SKM-1 treated with dmso at 0.1 percent for 144 hours (cell line): ENCODE results near the gene EVC2.

Experiments used
- DNase-seq: peaks from one replicate; lab custom pipeline; 2025; ENCODE audit not compliant: unreplicated experiment; lab: John Stamatoyannopoulos, UW

Gene EVC2, protein sequence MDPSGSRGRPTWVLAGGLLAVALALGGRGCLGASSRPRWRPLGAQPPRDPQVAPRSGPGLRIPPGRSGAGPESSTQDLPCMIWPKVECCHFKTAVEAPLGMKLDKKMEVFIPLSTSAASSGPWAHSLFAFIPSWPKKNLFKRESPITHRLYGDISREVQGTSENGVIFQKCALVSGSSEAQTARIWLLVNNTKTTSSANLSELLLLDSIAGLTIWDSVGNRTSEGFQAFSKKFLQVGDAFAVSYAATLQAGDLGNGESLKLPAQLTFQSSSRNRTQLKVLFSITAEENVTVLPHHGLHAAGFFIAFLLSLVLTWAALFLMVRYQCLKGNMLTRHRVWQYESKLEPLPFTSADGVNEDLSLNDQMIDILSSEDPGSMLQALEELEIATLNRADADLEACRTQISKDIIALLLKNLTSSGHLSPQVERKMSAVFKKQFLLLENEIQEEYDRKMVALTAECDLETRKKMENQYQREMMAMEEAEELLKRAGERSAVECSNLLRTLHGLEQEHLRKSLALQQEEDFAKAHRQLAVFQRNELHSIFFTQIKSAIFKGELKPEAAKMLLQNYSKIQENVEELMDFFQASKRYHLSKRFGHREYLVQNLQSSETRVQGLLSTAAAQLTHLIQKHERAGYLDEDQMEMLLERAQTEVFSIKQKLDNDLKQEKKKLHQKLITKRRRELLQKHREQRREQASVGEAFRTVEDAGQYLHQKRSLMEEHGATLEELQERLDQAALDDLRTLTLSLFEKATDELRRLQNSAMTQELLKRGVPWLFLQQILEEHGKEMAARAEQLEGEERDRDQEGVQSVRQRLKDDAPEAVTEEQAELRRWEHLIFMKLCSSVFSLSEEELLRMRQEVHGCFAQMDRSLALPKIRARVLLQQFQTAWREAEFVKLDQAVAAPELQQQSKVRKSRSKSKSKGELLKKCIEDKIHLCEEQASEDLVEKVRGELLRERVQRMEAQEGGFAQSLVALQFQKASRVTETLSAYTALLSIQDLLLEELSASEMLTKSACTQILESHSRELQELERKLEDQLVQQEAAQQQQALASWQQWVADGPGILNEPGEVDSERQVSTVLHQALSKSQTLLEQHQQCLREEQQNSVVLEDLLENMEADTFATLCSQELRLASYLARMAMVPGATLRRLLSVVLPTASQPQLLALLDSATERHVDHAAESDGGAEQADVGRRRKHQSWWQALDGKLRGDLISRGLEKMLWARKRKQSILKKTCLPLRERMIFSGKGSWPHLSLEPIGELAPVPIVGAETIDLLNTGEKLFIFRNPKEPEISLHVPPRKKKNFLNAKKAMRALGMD

DNA sequence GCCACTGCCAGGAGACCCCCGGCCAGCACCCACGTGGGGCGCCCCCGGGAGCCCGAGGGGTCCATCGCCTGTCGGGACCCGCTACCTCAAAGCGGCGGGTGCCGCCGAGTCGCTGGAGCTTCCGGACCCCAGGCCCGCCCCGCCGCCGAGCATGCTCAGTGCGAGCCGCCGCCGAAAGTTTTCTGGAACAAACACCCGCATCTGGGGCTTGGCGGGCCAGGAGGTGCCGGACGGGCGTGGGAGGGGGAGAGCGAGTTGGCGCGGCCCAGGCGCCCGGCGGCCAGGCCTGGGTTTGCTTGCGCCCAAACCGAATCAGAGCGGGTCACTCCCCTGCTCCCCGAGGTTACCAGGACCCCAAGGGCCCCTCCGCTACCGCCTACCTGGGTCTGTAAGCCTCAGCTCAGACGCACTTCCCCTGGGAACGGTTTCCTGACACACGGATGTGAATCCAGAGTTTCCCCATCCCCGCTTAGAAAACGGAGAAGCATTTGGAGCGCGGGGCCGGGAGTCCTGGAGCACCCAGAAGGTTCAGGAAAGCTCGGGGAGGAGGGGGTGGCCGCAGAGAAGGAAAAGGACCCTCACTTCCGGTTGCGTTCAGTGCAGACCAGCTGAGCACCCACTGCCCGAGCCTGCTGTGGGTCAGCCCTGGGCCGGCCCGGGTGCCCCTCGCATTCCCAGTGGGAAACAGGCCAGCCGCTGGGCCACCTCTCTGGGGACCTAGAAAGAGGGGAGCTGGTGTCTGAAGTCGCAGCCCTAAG, at the start of gene EVC2:
TSS of gene EVC2 (minus strand) at position 111 of the 758 bp plus-strand sequence. CDS start at position 65, 46 bp downstream.
- no peak for DNase-seq

DNA sequence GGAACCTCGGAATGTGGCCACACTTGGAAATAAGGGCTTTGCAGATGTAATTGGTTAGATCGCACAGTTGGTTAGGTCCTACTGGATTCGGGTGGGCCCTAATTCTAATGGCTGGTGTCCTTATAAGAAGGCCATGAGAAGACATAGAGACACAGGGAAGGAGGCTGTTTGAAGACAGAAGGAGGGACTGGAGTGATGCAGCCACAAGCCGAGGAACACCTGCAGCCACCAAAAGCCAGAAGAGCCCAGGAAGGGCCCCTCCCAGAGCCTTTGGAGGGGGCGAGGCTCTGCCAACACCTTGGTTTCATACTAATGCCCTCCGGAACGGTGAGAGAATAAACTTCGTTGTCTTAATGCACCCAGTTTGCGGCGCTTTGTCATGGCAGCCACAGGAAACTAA, 49.6 kb upstream of the EVC2 start:
- DNase-seq, result no peak

GRCh38 chr4:5757536-5757935, 49.2 kb upstream of the EVC2 start:
- no peak for DNase-seq

DNA sequence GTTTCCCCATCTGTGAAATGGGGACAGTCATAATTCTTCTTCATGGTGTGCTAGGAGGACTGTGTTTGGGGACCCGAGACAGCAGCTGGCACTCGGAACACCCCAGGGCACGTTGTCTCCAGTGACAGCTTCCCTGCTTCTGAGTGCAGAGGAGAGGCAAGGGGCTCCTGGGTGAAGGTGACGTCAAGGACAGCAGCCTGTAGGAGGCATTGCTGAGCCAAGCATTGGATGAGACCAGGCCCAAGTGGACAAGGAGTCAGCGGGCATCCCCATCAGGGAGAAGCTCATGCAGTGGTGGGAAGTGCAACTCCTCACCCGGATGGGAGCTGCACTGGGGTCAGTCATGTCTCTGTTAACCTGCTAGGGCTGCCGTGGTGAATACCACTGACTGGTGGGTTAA, 48.7 kb upstream of the EVC2 start:
- DNase-seq, result no peak

- no peak for DNase-seq
Observed at GRCh38 chr4:5756271-5756670, 47.9 kb upstream of the EVC2 start.

GRCh38 chr4:5755679-5756078, 47.3 kb upstream of the EVC2 start:
- no peak for DNase-seq

- DNase-seq, result no peak
Observed at GRCh38 chr4:5755161-5755560, 46.8 kb upstream of the EVC2 start.

GRCh38 chr4:5754529-5754881, 46.1 kb upstream of the EVC2 start:
- DNase-seq, result no peak

DNA sequence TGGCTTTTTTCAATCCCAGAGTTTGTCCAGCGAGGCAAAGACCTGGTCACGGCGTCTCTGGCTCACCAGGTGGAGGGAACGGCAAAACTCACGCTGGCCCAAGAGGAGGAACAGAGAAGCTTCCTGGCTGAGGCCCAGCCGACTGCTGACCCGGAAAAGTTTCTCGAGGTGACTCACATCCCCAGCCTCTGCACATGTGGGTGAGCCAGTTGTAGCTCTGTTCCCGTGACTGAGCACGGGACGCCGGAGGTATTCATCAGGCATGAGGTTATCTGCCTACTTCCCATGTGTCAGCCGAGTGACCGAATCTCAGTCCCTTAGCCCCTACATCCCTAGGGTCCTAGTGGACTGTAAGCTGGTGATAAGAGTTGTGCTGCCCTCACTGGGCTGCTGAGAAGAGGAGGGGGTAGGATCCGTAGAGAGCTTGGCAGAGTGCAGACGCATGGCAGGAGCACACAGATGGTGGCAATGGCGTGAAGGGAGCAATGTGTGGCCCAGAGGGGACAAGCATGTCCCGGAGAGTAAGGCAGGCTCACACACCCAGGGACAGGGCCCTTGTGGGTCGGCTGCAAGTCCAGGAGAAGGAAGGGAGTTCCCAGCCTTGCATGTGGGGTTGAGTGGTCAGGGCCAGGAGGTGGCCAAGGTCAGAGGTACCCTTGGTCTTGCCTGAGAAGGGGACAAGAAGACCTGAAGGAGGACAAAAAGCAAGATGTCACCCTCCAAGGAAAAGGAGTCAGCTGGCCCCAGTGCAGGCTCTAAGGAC, 45.6 kb upstream of the EVC2 start:
- DNase-seq, result no peak

- DNase-seq, result no peak
Observed at GRCh38 chr4:5753366-5753765, 45.0 kb upstream of the EVC2 start.

DNA sequence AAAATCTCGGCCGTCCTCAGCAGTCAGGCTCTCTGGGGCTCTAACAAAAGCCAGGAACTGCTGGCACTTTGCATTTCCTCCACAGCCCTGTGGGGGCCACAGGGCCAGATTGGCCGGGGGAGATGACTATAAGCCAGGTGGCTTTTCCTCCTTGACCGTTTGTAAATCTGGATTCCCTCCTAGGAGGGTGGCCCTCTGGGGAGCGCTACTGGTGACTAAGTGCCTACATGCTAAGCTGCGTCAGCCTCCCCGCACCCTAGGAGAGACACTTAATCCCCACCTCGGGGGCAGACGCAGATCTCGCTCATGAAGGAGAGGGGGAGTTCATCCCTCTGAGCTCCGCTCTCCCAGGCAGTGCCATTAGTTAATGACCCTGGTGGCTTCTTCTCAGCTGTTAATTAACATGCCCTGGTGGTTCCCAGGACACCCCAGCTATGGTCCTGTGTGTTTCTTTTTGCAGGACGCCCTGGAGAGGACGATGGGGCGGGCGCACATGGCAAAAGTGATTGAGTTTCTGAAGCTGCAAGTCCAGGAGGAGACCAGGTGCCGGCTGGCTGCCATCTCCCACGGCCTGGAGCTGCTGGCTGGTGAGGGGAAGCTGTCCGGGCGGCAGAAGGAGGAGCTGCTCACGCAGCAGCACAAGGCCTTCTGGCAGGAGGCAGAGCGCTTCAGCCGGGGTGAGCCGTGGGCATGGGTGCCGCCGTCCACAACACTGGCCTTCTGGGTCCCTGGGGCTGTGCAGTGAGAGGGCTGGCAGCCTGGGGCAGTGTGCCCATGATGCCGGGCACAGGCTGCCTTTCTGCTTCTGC, 44.2 kb upstream of the EVC2 start:
- no peak for DNase-seq

DNA sequence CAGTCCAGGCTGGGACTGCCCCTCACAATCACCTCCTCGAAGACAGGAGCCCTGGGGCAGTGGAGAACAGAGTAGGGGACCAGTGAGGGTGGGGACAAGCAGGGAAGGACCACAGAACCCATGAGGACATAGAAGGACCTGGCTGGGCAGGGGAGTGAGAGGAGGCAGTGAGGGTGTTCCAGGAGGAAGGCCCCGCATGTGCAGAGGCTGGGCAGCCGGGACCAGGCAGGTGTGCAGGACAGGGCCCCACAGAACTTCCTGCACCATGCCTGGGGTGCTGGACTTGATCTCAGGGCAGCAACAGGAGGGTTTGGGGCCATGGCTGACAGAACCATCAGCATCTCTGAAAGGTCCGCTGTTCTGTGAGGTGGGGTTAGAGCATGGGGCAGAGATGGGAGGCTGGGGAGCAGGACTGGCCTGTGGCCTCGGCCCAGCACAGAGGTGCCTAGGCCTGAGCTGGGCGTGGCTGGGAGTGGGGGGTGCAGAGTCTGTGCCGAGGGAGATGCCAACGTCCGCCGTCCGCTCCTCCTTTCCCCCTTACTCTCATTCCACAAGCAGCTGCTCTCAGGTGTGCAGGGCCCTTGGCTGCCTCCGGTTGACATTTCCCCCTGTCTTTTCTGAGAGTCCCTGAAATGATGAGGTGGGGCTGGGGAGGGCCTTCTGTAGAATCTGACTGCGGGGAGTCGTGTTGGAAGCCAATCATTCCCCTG, 43.5 kb upstream of the EVC2 start:
- no peak for DNase-seq

GRCh38 chr4:5750946-5751665, 42.7 kb upstream of the EVC2 start:
- DNase-seq, result no peak

DNA sequence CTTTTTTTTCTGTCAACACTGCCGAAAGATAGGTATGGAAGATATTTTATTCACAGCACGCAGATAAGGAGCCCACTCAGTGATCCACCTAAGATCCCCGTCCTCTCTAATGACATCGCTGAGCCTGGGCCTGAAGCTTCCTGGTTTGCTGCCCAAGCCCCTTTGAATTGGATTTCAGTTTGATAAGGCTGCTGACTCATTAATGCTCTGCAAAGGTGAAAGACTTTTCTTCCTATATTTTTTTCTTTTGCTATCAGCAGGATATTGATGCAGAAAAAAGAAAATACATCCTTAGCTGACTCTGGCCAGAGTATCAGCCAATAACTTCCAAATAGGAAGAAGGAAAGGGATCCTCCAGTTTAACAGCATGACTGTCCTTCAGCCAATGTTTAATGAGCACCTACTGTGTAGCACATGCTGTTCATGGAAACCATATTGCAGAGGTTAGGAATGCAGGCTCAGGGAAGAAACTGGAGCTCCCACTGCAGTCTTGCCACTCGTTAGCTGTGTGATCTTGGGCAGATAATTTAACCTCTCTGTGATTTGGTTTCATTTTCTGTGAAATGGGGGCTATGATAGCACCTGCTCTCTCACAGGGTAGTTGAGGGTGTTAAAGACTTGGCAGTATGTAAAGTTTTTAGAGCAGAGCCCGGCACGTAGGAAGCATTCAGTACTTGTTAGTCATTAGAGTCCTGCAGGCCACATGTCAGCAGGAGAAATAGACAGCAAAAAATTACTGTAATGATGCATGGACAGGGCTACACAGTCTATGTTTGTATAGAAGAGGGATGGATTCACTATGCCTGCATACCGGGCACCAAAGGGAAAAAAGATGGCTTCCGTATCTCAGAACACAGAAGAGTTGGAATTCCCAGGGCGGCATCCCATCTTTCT, 41.9 kb upstream of the EVC2 start:
- DNase-seq, result no peak

DNA sequence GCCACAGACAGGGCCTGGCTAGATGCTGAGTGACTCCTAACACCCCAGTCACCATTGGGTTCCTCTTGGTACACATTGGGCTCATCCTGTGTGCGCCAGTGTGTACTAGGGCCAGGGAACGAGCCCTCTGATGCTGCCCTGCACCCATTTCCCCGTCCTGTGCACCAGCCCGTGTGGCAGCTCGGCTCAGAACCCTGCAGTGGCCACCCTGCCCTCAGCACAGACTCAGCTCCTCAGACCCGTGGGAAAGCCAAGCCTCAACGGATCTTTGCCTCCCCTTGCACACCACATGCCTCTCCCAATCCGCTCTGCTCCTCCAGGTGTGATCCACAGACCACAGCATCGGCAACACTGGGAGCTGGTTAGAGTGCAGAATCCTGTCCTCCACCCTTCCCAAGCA, 41.2 kb upstream of the EVC2 start:
- no peak for DNase-seq

DNA sequence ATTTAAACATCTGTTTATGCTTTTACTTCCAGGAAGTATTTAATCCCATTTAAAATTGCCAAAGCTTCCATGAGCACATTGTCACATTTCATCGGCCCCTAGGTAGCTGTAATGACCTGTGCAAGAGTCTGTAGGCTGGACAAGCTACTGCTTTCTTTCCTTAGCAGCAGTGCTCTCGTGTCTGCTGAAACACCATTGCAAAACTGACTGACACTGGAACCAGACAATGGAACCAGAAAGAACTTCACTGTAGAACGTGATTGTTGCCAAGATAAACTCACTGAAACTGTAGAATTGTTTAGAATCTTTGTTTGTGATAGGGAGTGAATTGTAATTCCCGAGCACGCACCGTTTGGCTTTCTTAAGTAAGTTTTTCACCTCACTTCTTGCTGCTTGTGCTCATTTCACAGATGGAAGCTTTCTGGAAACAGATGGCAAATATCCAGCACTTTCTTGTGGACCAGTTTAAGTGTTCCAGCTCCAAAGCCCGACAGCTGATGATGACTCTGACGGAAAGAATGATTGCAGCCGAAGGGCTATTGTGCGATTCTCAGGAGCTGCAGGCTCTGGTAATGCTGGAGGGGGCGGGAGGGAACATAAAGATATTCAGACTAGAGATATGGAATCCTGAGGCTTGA, 39.5 kb upstream of the EVC2 start:
- no peak for DNase-seq
